CD14-positive monocyte (primary cell): ENCODE results near the gene FLT1. TPM values are rescaled to one million over a fixed set of nuclear protein-coding genes. Genes with fewer than 3 reads are reported as not detected.

ENCODE experiments used
- DNase-seq, 3 donors: peaks; one replicate each; pipeline ENCODE4 v3.0.0-alpha.2; 2011 to 2022
- H2AFZ ChIP-seq: 2 replicates; pipeline ENCODE4 v1.6.0; 2012; ENCODE audit warnings: mild to moderate bottlenecking, low read depth, low read length, inconsistent platforms; ENCODE audit not compliant: insufficient read depth, poor library complexity, severe bottlenecking
- H3K27ac ChIP-seq, 2 donors: 1 replicate in 1 of 2; 2 replicates in 1 of 2; pipeline ENCODE4 v1.5.1; 2012 to 2013; ENCODE audit warnings: low read length in 2 of 2, control low read depth in 1 of 2, inconsistent platforms in 1 of 2, low read depth in 1 of 2, mild to moderate bottlenecking in 1 of 2
- H3K27me3 ChIP-seq, 2 donors: one replicate each; pipeline versions ENCODE4 v1.6.0 to v1.6.1; 2011 to 2013; ENCODE audit warnings: low read length in 2 of 2; ENCODE audit not compliant: control insufficient read depth in 2 of 2, insufficient read depth in 2 of 2
- H3K36me3 ChIP-seq, 2 donors: replicated peaks in 1 of 2; 1 replicate in 1 of 2; 2 replicates in 1 of 2; pipeline versions ENCODE4 v1.5.1 to v1.6.1; 2012 to 2013; ENCODE audit warnings: low read length in 2 of 2, control low read depth in 1 of 2, inconsistent platforms in 1 of 2, mild to moderate bottlenecking in 1 of 2; ENCODE audit not compliant: insufficient read depth in 2 of 2, control insufficient read depth in 1 of 2
- H3K4me1 ChIP-seq, 2 donors: 1 replicate in 1 of 2; 2 replicates in 1 of 2; pipeline versions ENCODE4 v1.5.1 to v1.6.1; 2012 to 2013; ENCODE audit warnings: low read length in 2 of 2, control low read depth in 1 of 2, inconsistent platforms in 1 of 2, mild to moderate bottlenecking in 1 of 2, moderate library complexity in 1 of 2; ENCODE audit not compliant: insufficient read depth in 2 of 2, control insufficient read depth in 1 of 2
- H3K4me2 ChIP-seq: replicated peaks from 2 replicates; pipeline ENCODE3; 2012; ENCODE audit warnings: low read length, moderate library complexity, mild to moderate bottlenecking; ENCODE audit not compliant: poor library complexity, severe bottlenecking; ENCODE audit errors: extremely low read depth
- H3K4me3 ChIP-seq, 3 experiments: fragments of 200-600 bp in 1 of 3; sonication (generic) in 1 of 3; replicated peaks in 1 of 3; 1 replicate in 2 of 3; 2 replicates in 1 of 3; pipeline ENCODE4 v1.5.1; 2011 to 2013; ENCODE audit warnings: low read length in 3 of 3, mild to moderate bottlenecking in 3 of 3, control low read depth in 2 of 3, low read depth in 2 of 3, inconsistent platforms in 1 of 3, moderate library complexity in 1 of 3
- H3K79me2 ChIP-seq: 2 replicates; pipeline ENCODE4 v1.6.0; 2012; ENCODE audit warnings: mild to moderate bottlenecking, control low read depth, inconsistent platforms, low read length, moderate library complexity; ENCODE audit not compliant: insufficient read depth
- H3K9ac ChIP-seq: 2 replicates; pipeline ENCODE4 v1.6.0; 2017; ENCODE audit warnings: low read length, mild to moderate bottlenecking; ENCODE audit not compliant: insufficient read depth, poor library complexity, severe bottlenecking
- H3K9me3 ChIP-seq, 2 donors: replicated peaks in 1 of 2; 1 replicate in 1 of 2; 2 replicates in 1 of 2; pipeline versions ENCODE4 v1.5.1 to v1.6.1; 2012 to 2013; ENCODE audit warnings: low read length in 2 of 2, control low read depth in 1 of 2; ENCODE audit not compliant: control insufficient read depth in 1 of 2, insufficient read depth in 1 of 2
- H4K20me1 ChIP-seq: 2 replicates; pipeline ENCODE4 v1.6.0; 2012; ENCODE audit warnings: mild to moderate bottlenecking, low read length, control low read depth, moderate library complexity; ENCODE audit not compliant: insufficient read depth
- H3K27ac Mint-ChIP-seq, 7 donors: one replicate each; pipeline ENCODE4 v1.8.0; 2020; ENCODE audit warnings: mild to moderate bottlenecking in 7 of 7, mixed read lengths in 7 of 7, moderate library complexity in 6 of 7, inconsistent platforms in 2 of 7
- H3K27me3 Mint-ChIP-seq, 3 donors: one replicate each; pipeline ENCODE4 v1.8.0; 2021 to 2022; ENCODE audit warnings: low read depth in 3 of 3, mild to moderate bottlenecking in 3 of 3, mixed read lengths in 3 of 3, moderate library complexity in 3 of 3, inconsistent platforms in 1 of 3
- H3K36me3 Mint-ChIP-seq, 2 donors: one replicate each; pipeline ENCODE4 v1.8.0; 2020; ENCODE audit warnings: mixed read lengths in 2 of 2, inconsistent platforms in 1 of 2, mild to moderate bottlenecking in 1 of 2
- H3K4me1 Mint-ChIP-seq: one replicate; pipeline ENCODE4 v1.8.0; 2020; ENCODE audit warnings: mild to moderate bottlenecking, mixed read lengths
- H3K4me3 Mint-ChIP-seq, 2 donors: one replicate each; pipeline ENCODE4 v1.8.0; 2020; ENCODE audit warnings: mild to moderate bottlenecking in 2 of 2, mixed read lengths in 2 of 2, moderate library complexity in 1 of 2
- H3K9me3 Mint-ChIP-seq, 7 donors: one replicate each; pipeline ENCODE4 v1.8.0; 2020 to 2022; ENCODE audit warnings: mixed read lengths in 7 of 7, mild to moderate bottlenecking in 6 of 7, moderate library complexity in 6 of 7, inconsistent platforms in 2 of 7
- CTCF ChIP-seq: fragments of 200-600 bp; IDR thresholded peaks from one replicate; pipeline ENCODE4 v1.8.0; 2022; ENCODE audit warnings: antibody characterized with exemption, mild to moderate bottlenecking
- WGBS: methylation state at CpG from one replicate; pipeline ENCODE4 v1.1.5; 2013; ENCODE audit warnings: missing lambda C conversion rate; ENCODE audit not compliant: insufficient coverage; 5-methylcytosine and 5-hydroxymethylcytosine counted together
- intact Hi-C, 2 donors: fragments of 100-400 bp; cut with micrococcal nuclease; formaldehyde crosslinking; loops; one replicate each; pipeline versions ENCODE4 v1.15.0 to v1.15.1; 2023
- polyA plus RNA-seq, 3 donors: library from polyadenylated mRNA; depleted of rRNA in 1 of 3; unstranded in 2 of 3; stranded (reverse) in 1 of 3; fragments of 300-500 nt in 2 of 3; fragments of >200 nt in 1 of 3; fragmentation: Illumina TruSeq in 2 of 3; gene quantifications; 1 replicate in 2 of 3; 2 replicates in 1 of 3; pipeline ENCODE4 v1.2.3, GENCODE V29; 2012 to 2021

Gene FLT1
- polyA plus RNA-seq, 3 donors, result 0.28 TPM; not detected in 2

GRCh38 chr13:28513745-28514144, 18.8 kb upstream of the FLT1 start:
- intact Hi-C loops, result no loop called here
- Histone ChIP-seq H3K4me1 (no peaks in the 10 kb centered on the region), H3K9me3 (no peaks in the 10 kb centered on the region), H3K27me3 (peaks cover 0 to 2% of the 10 kb centered on the region in 2 donors), H3K9ac (no peak overlapping the region), H3K36me3 (no peaks in the 10 kb centered on the region), H4K20me1 (no peaks in the 10 kb centered on the region), H3K79me2 (no peaks in the 10 kb centered on the region), H3K4me2 (no peak overlapping the region), H2AFZ (no peak overlapping the region), H3K4me3 (no peak overlapping the region), H3K27ac (no peak overlapping the region)
- H3K4me1 Mint-ChIP-seq, result no peaks in the 10 kb centered on the region
- DNase-seq, result no peak
- H3K4me3 Mint-ChIP-seq, result no peak overlapping the region
- peaks cover 8 to 12% (median 10%) of the 10 kb centered on the region in 3 donors for H3K27me3 Mint-ChIP-seq
- H3K9me3 Mint-ChIP-seq, result no peaks in the 10 kb centered on the region
- H3K27ac Mint-ChIP-seq, result no peak overlapping the region
- 100% methylated on average over 1 of the region's 4 CpGs for WGBS
- TF ChIP-seq CTCF, result no peak
- H3K36me3 Mint-ChIP-seq, result no peaks in the 10 kb centered on the region

GRCh38 chr13:28510542-28510941, 15.6 kb upstream of the FLT1 start:
- intact Hi-C loops, result no loop called here
- peaks cover 10 to 16% of the 10 kb centered on the region in 2 donors for H3K4me1 ChIP-seq
- no peak overlapping the region for H3K27ac ChIP-seq
- no peak for TF ChIP-seq CTCF
- no peaks in the 10 kb centered on the region for H3K36me3 ChIP-seq
- H2AFZ ChIP-seq, result no peak overlapping the region
- no peak overlapping the region for H3K9ac ChIP-seq
- no peaks in the 10 kb centered on the region for H4K20me1 ChIP-seq
- H3K9me3 Mint-ChIP-seq, result no peaks in the 10 kb centered on the region
- H3K4me3 ChIP-seq, result no peak overlapping the region
- no peak overlapping the region for H3K4me2 ChIP-seq
- no peaks in the 10 kb centered on the region for H3K36me3 Mint-ChIP-seq
- peaks cover 5 to 7% (median 6%) of the 10 kb centered on the region in 3 donors for H3K27me3 Mint-ChIP-seq
- H3K9me3 ChIP-seq, result no peaks in the 10 kb centered on the region
- no CpG with 5 or more reads among the region's 1 CpG for WGBS
- no peaks in the 10 kb centered on the region for H3K79me2 ChIP-seq
- peaks cover 16% of the 10 kb centered on the region for H3K4me1 Mint-ChIP-seq
- no peak for DNase-seq
- no peak overlapping the region for H3K27ac Mint-ChIP-seq
- H3K27me3 ChIP-seq, result no peaks in the 10 kb centered on the region
- H3K4me3 Mint-ChIP-seq, result no peak overlapping the region
